ENCODE measurements around the gene MORN3. TPM values are rescaled to one million over a fixed set of nuclear protein-coding genes. Genes with fewer than 3 reads are reported as not detected.

Gene MORN3, protein sequence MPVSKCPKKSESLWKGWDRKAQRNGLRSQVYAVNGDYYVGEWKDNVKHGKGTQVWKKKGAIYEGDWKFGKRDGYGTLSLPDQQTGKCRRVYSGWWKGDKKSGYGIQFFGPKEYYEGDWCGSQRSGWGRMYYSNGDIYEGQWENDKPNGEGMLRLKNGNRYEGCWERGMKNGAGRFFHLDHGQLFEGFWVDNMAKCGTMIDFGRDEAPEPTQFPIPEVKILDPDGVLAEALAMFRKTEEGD
- total RNA-seq (2012; rRNA removed) (0.18 and 0.28 TPM in 2 replicates), polyA plus RNA-seq (2012; rRNA removed) (0.22 and 0.37 TPM in 2 replicates), Bru-seq, nascent RNA (percentile 21 among the genes with signal in this experiment), BruChase-seq, experiment 1, labeled RNA remaining after a 6-hour chase (percentile 29 among the genes with signal in this experiment), BruChase-seq, experiment 2, labeled RNA remaining after a 2-hour chase (percentile 17 among the genes with signal in this experiment)
- polyA plus RNA-seq (2012; cell fraction: cytosol; rRNA removed): 0.23 and 0.25 TPM in 2 replicates
- 0.25 and 0.41 TPM in 2 replicates for polyA plus RNA-seq (2012; cell fraction: nucleus; rRNA removed; ENCODE audit: low replicate concordance)
- long read RNA-seq, partial matches to known transcripts: 0 of 2 reads
- long read RNA-seq, other reads (novel, unspliced or antisense): 2 of 2 reads

GRCh38 chr12:121669521-121669900, at the start of gene MORN3:
TSS of gene MORN3 (minus strand) at chr12:121669654. CDS start at chr12:121669483, 171 bp downstream.
- in situ Hi-C loops (cut with MboI; ENCODE audit: low sequenced_read_pairs) (loop anchor here (5.0 kb wide), 2 partner anchors 122 to 177 kb away; no protein-coding TSS in a partner anchor), dilution Hi-C loops (cut with HindIII; ENCODE audit: low sequenced_read_pairs, unreplicated experiment) (no loop called here), intact Hi-C loops (cut with micrococcal nuclease) (loop anchor here (5.0 kb wide), 1 partner anchor 167 kb away; no protein-coding TSS in a partner anchor)
- Histone ChIP-seq H3K4ac (ENCODE audit: low read depth, low read length) (no peak within 1 kb of the TSS), H3K4me3 (ENCODE audit: insufficient read depth, low read depth, low read length) (no peak within 1 kb of the TSS), H3K14ac (replicated peaks; ENCODE audit: low read depth, low read length) (no peak within 1 kb of the TSS), H2BK5ac (ENCODE audit: low read depth, low read length, poor library complexity, severe bottlenecking) (no peak within 1 kb of the TSS), H4K91ac (ENCODE audit: insufficient read depth, low read depth, low read length) (no peak within 1 kb of the TSS), H3K36me3 (ENCODE audit: control insufficient read depth, insufficient read depth, low read length) (no peaks in the 10 kb centered on the region), H2BK20ac (ENCODE audit: low read depth, low read length) (no peak within 1 kb of the TSS), H3K79me1 (ENCODE audit: low read depth in 1 of 2, low read length in 2 of 2) (no peaks in the 10 kb centered on the region), H3K18ac (ENCODE audit: low read depth, low read length) (no peak within 1 kb of the TSS), H2AK5ac (ENCODE audit: low read depth, low read length) (no peak within 1 kb of the TSS), H3K9ac (ENCODE audit: low read depth, low read length) (no peak within 1 kb of the TSS), H3K56ac (ENCODE audit: extremely low read depth, insufficient read depth, low read length) (no peak within 1 kb of the TSS), H3K27me3 (ENCODE audit: control insufficient read depth, insufficient read depth, low read length) (no peaks in the 10 kb centered on the region), H3K4me2 (ENCODE audit: low read depth, low read length) (no peak within 1 kb of the TSS), H3K9me3 (ENCODE audit: control insufficient read depth, insufficient read depth, low read length) (no peaks in the 10 kb centered on the region), H4K5ac (ENCODE audit: low read depth, low read length) (no peak within 1 kb of the TSS), H2BK15ac (ENCODE audit: low read depth, low read length) (no peak within 1 kb of the TSS), H3K27ac (ENCODE audit: insufficient read depth, low read length) (no peak within 1 kb of the TSS), H3K23ac (ENCODE audit: low read depth, low read length) (no peak within 1 kb of the TSS), H3K4me1 (ENCODE audit: control insufficient read depth, insufficient read depth, low read length) (peaks cover 3% of the 10 kb centered on the region), H2BK120ac (ENCODE audit: low read depth, low read length) (no peak within 1 kb of the TSS), H3K9me1 (ENCODE audit: insufficient read depth, low read length) (0 out of 2 replicates have a peak, but pooled peaks cover 4% of the 10 kb centered on the region), H4K8ac (ENCODE audit: low read depth in 2 of 2, low read length in 2 of 2) (no peak within 1 kb of the TSS), H2AFZ (replicated peaks; ENCODE audit: low read length, poor library complexity) (peak within 1 kb of the TSS; percentile 8), H2AK9ac (replicated peaks; ENCODE audit: low read depth, low read length, poor library complexity) (peak within 1 kb of the TSS; percentile 11), H4K20me1 (ENCODE audit: insufficient read depth, low read length) (no peaks in the 10 kb centered on the region)
- TF ChIP-seq POLR2A (IDR thresholded peaks at IDR 0.05; ENCODE audit: low read depth, low read length) (no peak), MXI1 (IDR thresholded peaks at IDR 0.05; ENCODE audit: borderline replicate concordance, low read depth, low read length) (no peak), ELK1 (IDR thresholded peaks at IDR 0.05; ENCODE audit: borderline replicate concordance, low read depth, low read length) (no peak), RFX5 (IDR thresholded peaks at IDR 0.05; ENCODE audit: low read depth, low read length) (no peak), NFE2L2 (IDR thresholded peaks at IDR 0.05; ENCODE audit: low read depth, low read length) (no peak), MAZ (IDR thresholded peaks at IDR 0.05; ENCODE audit: borderline replicate concordance, low read depth, low read length) (no peak), MAFK (IDR thresholded peaks at IDR 0.05; ENCODE audit: low read depth, low read length) (no peak)
- TF ChIP-seq, protein P1, sequence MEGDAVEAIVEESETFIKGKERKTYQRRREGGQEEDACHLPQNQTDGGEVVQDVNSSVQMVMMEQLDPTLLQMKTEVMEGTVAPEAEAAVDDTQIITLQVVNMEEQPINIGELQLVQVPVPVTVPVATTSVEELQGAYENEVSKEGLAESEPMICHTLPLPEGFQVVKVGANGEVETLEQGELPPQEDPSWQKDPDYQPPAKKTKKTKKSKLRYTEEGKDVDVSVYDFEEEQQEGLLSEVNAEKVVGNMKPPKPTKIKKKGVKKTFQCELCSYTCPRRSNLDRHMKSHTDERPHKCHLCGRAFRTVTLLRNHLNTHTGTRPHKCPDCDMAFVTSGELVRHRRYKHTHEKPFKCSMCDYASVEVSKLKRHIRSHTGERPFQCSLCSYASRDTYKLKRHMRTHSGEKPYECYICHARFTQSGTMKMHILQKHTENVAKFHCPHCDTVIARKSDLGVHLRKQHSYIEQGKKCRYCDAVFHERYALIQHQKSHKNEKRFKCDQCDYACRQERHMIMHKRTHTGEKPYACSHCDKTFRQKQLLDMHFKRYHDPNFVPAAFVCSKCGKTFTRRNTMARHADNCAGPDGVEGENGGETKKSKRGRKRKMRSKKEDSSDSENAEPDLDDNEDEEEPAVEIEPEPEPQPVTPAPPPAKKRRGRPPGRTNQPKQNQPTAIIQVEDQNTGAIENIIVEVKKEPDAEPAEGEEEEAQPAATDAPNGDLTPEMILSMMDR (conservative IDR thresholded peaks at IDR 0.05; ENCODE audit: low read depth, low read length): no peak
- WGBS, 2 experiments (ENCODE audit: extremely low coverage in 2 of 2, insufficient read length in 1 of 2): no CpG with 5 or more reads among the region's 5 CpGs
- no peak for ATAC-seq (ENCODE audit: low read depth)
- POLR2A ChIA-PET (ENCODE audit: unreplicated experiment): no interaction called here
- no TSS peak for BruUV-seq (replicated peaks)
- CTCF ChIA-PET: interaction anchor here (1.7 to 2.6 kb wide), 3 partner anchors 45 to 180 kb away, joined by 4 to 15 read pairs (median 5); no protein-coding TSS in a partner anchor
- no peak for DNase-seq

All from IMR-90 (cell line).